Sigmoid colon (tissue), 4 donors: ENCODE results near the gene DNAAF1.
"Not testable (repeated sequence)": the region's sequence is repeated elsewhere in the genome, so short reads cannot be mapped to it uniquely, and the experiment has no call there.

ENCODE experiments used
- CTCF ChIP-seq, 4 experiments: fragments of 450-650 bp in 3 of 4; fragments of 200-600 bp in 1 of 4; IDR thresholded peaks; one replicate each; pipeline ENCODE4 v1.5.1; 2016 to 2019; ENCODE audit warnings: antibody characterized with exemption in 4 of 4, mild to moderate bottlenecking in 3 of 4, moderate library complexity in 2 of 4
- EP300 ChIP-seq, 4 donors: sonication (generic); formaldehyde crosslinking; IDR thresholded peaks; one replicate each; pipeline ENCODE4 v1.6.1; 2017; ENCODE audit warnings: antibody characterized with exemption in 4 of 4
- POLR2A ChIP-seq, 2 donors: fragments of 450-650 bp; IDR thresholded peaks; one replicate each; pipeline ENCODE4 v1.6.1; 2016; ENCODE audit warnings: antibody characterized with exemption in 2 of 2, mild to moderate bottlenecking in 2 of 2, moderate library complexity in 2 of 2
- POLR2AphosphoS5 ChIP-seq, 4 donors: sonication (generic); formaldehyde crosslinking; IDR thresholded peaks; one replicate each; pipeline ENCODE4 v1.6.1; 2017; ENCODE audit warnings: antibody characterized with exemption in 4 of 4

GRCh38 chr16:84111949-84112348, 33.2 kb upstream of the DNAAF1 start:
- not testable (repeated sequence) for TF ChIP-seq CTCF, POLR2A, POLR2AphosphoS5, EP300 (IDR thresholded peaks at IDR 0.05)
